HepG2 (cell line): Measurements from ENCODE around the gene TIGAR. TPM values are rescaled to one million over a fixed set of nuclear protein-coding genes. Genes with fewer than 3 reads are reported as not detected.

Experiments used
- ATAC-seq: fragments of 200-7000 bp; cut with Tn5 transposase; 3 replicates; pipeline ENCODE4 v1.9.1; 2020; ENCODE audit warnings: mild to moderate bottlenecking, moderate library complexity
- BruUV-seq: library from RNA; stranded (reverse); fragments of 400-500 nt; replicated peaks from 2 replicates; lab custom pipeline; 2021; lab: Mats Ljungman, UMichigan
- CTCF ChIA-PET: fragments of 300-600 bp; formaldehyde crosslinking; extraction: SDS; loops from one replicate; lab custom pipeline; 2021; ENCODE audit warnings: low total read pairs, inconsistent platforms, low intra/inter-chr PET ratio; lab: Yijun Ruan, JAX
- POLR2A ChIA-PET: fragments of 350-600 bp; sonication (Branson Sonifier 250); formaldehyde crosslinking; loops from one replicate; lab custom pipeline; 2020; ENCODE audit warnings: antibody characterized with exemption, inconsistent platforms; lab: Yijun Ruan, JAX
- DNase-seq: peaks from one replicate; pipeline ENCODE4 v3.0.0-alpha.2; 2015; ENCODE audit warnings: low spot score
- FAIRE-seq: peaks from 3 replicates; lab custom pipeline; 2011; peaks lifted over from hg19 to GRCh38; lab: Jason Lieb, UNC
- H2AFZ ChIP-seq: one replicate; pipeline ENCODE4 v1.6.1; 2011; ENCODE audit warnings: low read length, inconsistent platforms
- H3K27ac ChIP-seq: fragments of 300-600 bp; 3 replicates; pipeline ENCODE4 v1.8.0; 2011; ENCODE audit warnings: mixed run types, mild to moderate bottlenecking, mixed read lengths, low read length, inconsistent platforms; ENCODE audit not compliant: insufficient read depth; ENCODE audit errors: extremely low read length
- H3K27me3 ChIP-seq, 2 experiments: fragments of 200-600 bp in 1 of 2; 2 replicates in 1 of 2; 3 replicates in 1 of 2; pipeline versions ENCODE4 v1.6.0 to v1.8.0; 2011; ENCODE audit warnings: low read length in 2 of 2, mild to moderate bottlenecking in 2 of 2, moderate library complexity in 2 of 2, inconsistent platforms in 1 of 2; ENCODE audit not compliant: insufficient read depth in 2 of 2, control insufficient read depth in 1 of 2
- H3K36me3 ChIP-seq, 2 experiments: fragments of 200-600 bp in 1 of 2; replicated peaks in 1 of 2; 2 replicates in 1 of 2; 3 replicates in 1 of 2; pipeline versions ENCODE4 v1.5.1 to v1.8.0; 2011; ENCODE audit warnings: low read length in 2 of 2, inconsistent platforms in 1 of 2; ENCODE audit not compliant: insufficient read depth in 2 of 2, control insufficient read depth in 1 of 2
- H3K4me1 ChIP-seq: 2 replicates; pipeline ENCODE4 v1.5.1; 2012; ENCODE audit warnings: low read length, inconsistent platforms; ENCODE audit not compliant: insufficient read depth
- H3K4me2 ChIP-seq: 2 replicates; pipeline ENCODE4 v1.6.0; 2011; ENCODE audit warnings: low read depth, low read length, inconsistent platforms
- H3K4me3 ChIP-seq, 3 experiments: fragments of 200-600 bp in 1 of 3; sonication (generic), shearing (Covaris generic) in 1 of 3; replicated peaks in 1 of 3; 2 replicates each; pipeline ENCODE4 v1.5.1; 2011 to 2016; ENCODE audit warnings: low read length in 3 of 3, inconsistent platforms in 2 of 3, low read depth in 2 of 3, mild to moderate bottlenecking in 2 of 3, control low read depth in 1 of 3, mixed read lengths in 1 of 3; ENCODE audit not compliant: insufficient read depth in 1 of 3
- H3K79me2 ChIP-seq: one replicate; pipeline ENCODE4 v1.6.1; 2011; ENCODE audit warnings: low read length, inconsistent platforms; ENCODE audit not compliant: insufficient read depth
- H3K9ac ChIP-seq: 2 replicates; pipeline ENCODE4 v1.6.0; 2011; ENCODE audit warnings: mild to moderate bottlenecking, low read depth, low read length, inconsistent platforms; ENCODE audit not compliant: insufficient read depth
- H3K9me3 ChIP-seq: 2 replicates; pipeline ENCODE4 v1.5.1; 2012; ENCODE audit warnings: mild to moderate bottlenecking, low read length
- H4K20me1 ChIP-seq: 2 replicates; pipeline ENCODE4 v1.6.0; 2011; ENCODE audit warnings: inconsistent platforms, mild to moderate bottlenecking, low read length, moderate library complexity; ENCODE audit not compliant: insufficient read depth
- BHLHE40 ChIP-seq: IDR thresholded peaks from 2 replicates; pipeline ENCODE4 v1.6.1; 2011; ENCODE audit warnings: low read length, improper control_type of control experiment
- CEBPB ChIP-seq: IDR thresholded peaks from 2 replicates; pipeline ENCODE4 v1.6.1; 2011; ENCODE audit warnings: low read depth, low read length, improper control_type of control experiment, borderline replicate concordance
- CEBPG ChIP-seq: IDR thresholded peaks from 2 replicates; pipeline ENCODE4 v1.6.1; 2016
- SIX4 ChIP-seq: sonication (generic); formaldehyde crosslinking; IDR thresholded peaks from 2 replicates; pipeline ENCODE4 v1.4.0; 2020; ENCODE audit warnings: missing genetic modification reagents
- SMAD1 ChIP-seq: sonication (generic); formaldehyde crosslinking; IDR thresholded peaks from 2 replicates; pipeline ENCODE4 v1.4.0; 2020; ENCODE audit warnings: missing genetic modification reagents, low read depth, mild to moderate bottlenecking, borderline replicate concordance
- SPEN ChIP-seq: sonication (generic); formaldehyde crosslinking; IDR thresholded peaks from 2 replicates; pipeline ENCODE4 v1.5.1; 2020; ENCODE audit warnings: low read depth, mild to moderate bottlenecking, missing genetic modification reagents
- ZNF768 ChIP-seq: sonication (generic); formaldehyde crosslinking; IDR thresholded peaks from 2 replicates; pipeline ENCODE4 v1.4.0; 2020; ENCODE audit warnings: missing genetic modification reagents
- WGBS: methylation state at CpG from one replicate; pipeline ENCODE4 v1.1.6; 2017; ENCODE audit warnings: low lambda C conversion rate; 5-methylcytosine and 5-hydroxymethylcytosine counted together
- in situ Hi-C: cut with HindIII; loops from 2 replicates; pipeline ENCODE4 v1.10.0; 2017; ENCODE audit warnings: low pct_unique_long_range_greater_than_20kb; ENCODE audit not compliant: extremely low pct_ligation_motif_present
- intact Hi-C: fragments of 100-400 bp; cut with micrococcal nuclease; formaldehyde crosslinking; loops from one replicate; pipeline ENCODE4 v1.10.0; 2022; ENCODE audit not compliant: unreplicated experiment
- polyA plus RNA-seq, 8 experiments: library from polyadenylated mRNA; depleted of rRNA in 3 of 8; stranded (reverse) in 7 of 8; unstranded in 1 of 8; fragments of >200 nt; fragmentation: Illumina TruSeq in 4 of 8; extraction: Trizol in 4 of 8; gene quantifications; 2 replicates each; pipeline versions ENCODE4 v1.2.1 to v1.2.3, GENCODE V29; 2011 to 2016; ENCODE audit warnings: low read depth in 4 of 8, missing spikeins in 1 of 8, mixed read lengths in 1 of 8; ENCODE audit not compliant: insufficient read depth in 1 of 8
- total RNA-seq, 5 experiments: library from RNA; depleted of rRNA; stranded (reverse); fragments of >200 nt; fragmentation: Illumina TruSeq; extraction: Trizol; gene quantifications; 2 replicates each; pipeline ENCODE4 v1.2.3, GENCODE V29; 2016; ENCODE audit warnings: low read depth in 1 of 5
- TF ChIP-seq, protein P1 (sequence below): sonication (generic); formaldehyde crosslinking; IDR thresholded peaks from 2 replicates; pipeline ENCODE4 v1.4.0; 2020; ENCODE audit warnings: mild to moderate bottlenecking, missing genetic modification reagents

Gene TIGAR
- total and polyA plus RNA-seq, 2 of the 13 experiments (the other 11 are each of a cell fraction or from before 2014, with no cell fraction given), result 2.6 to 21.8 TPM

DNA sequence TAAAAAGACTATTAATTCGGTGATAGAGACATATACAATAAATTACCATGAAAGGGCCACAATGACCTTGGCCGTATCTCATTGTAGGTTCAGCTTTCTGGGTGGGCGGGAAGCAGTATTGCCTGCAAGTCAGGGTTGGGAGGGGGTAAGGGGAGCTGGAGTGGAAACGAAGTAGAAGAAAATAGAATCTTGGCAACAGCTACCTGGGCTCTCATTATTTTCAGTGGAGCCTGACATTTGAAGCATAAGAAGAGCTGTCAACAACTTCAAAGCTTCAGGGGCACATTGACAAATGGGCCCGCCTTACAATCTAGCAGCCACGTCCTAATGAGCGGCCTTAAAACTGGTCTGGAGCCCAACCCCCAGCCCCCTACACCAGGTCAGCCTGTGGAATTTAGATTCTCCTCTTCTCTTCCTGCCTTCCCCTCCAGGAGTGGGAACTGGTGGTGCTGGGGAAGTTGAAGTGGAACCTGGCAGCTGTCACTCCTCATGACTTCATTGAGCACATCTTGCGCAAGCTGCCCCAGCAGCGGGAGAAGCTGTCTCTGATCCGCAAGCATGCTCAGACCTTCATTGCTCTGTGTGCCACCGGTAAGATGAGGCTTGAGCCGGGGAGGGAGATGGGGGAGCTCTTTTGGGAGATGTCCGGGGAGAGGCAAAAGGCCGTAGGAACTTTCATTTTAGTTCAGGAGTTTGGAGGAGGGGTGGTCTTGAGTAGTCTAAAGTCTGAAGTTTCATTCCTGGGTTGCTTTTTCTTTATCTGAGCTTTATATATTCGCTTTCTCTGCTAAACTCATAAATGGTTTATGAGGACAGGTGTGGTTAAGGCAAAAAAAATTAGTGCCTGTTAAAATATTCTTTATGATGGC lies 42.5 kb upstream of the TIGAR start:
- ATAC-seq, result no peak
- TF ChIP-seq CEBPG, result peak; percentile 70
- peak; percentile 95 for TF ChIP-seq CEBPB
- TF ChIP-seq ZNF768 (CRISPR knock-in tag), result peak; percentile 76; the same call in 1 of the 2 replicates
- TF ChIP-seq SMAD1, result no peak
- TF ChIP-seq, protein P1, sequence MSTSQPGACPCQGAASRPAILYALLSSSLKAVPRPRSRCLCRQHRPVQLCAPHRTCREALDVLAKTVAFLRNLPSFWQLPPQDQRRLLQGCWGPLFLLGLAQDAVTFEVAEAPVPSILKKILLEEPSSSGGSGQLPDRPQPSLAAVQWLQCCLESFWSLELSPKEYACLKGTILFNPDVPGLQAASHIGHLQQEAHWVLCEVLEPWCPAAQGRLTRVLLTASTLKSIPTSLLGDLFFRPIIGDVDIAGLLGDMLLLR, result no peak
- no peak for DNase-seq
- FAIRE-seq, result no peak
- intact Hi-C loops, result loop anchor here (5.0 kb wide), 1 partner anchor 281 kb away; no protein-coding TSS in a partner anchor
- Histone ChIP-seq H3K4me3 (no peak overlapping the region), H2AFZ (no peak overlapping the region), H3K27ac (no peak overlapping the region), H3K9me3 (no peaks in the 10 kb centered on the region), H3K9ac (no peak overlapping the region), H3K79me2 (no peaks in the 10 kb centered on the region), H4K20me1 (no peaks in the 10 kb centered on the region; the same call in 1 of the 2 replicates), H3K27me3 (peaks cover 16 to 63% of the 10 kb centered on the region in 2 experiments), H3K4me2 (no peak overlapping the region), H3K4me1 (peaks cover 33% of the 10 kb centered on the region), H3K36me3 (no peaks in the 10 kb centered on the region)
- no TSS peak for BruUV-seq
- in situ Hi-C loops, result loop anchor here (5.0 to 10.0 kb wide), 5 partner anchors 171 to 974 kb away; no protein-coding TSS in a partner anchor
- 40% methylated on average over 14 of the region's 15 CpGs for WGBS
- CTCF ChIA-PET, result no interaction called here
- POLR2A ChIA-PET, result no interaction called here

DNA sequence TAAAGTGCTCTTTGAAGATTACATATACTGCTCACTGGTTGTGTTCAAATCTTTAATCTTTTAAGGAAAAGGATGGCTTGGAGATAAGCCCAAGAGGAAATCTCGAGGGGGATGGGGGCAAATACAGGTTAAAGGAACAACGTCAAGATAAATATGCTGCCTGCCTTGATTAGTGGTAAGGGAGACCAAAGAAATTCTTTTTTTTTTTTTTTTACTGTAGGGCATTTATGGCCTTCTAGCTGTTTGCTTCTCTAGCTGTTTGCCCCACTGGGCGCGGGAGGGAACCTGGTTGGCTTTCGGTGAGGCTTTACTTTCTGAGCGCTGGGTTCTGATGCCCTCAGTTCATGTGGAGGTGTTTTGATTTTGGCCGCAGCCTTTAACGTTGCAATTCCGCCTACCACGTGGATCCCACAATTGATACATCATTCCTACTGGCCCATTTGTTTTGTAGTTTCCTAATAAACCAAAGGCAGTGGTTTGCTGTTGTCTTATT lies 41.8 kb upstream of the TIGAR start:
- Histone ChIP-seq H3K27me3 (peaks cover 10 to 61% of the 10 kb centered on the region in 2 experiments; a peak in 4 of 5 replicates), H3K36me3 (no peaks in the 10 kb centered on the region), H2AFZ (no peak overlapping the region), H3K27ac (no peak overlapping the region), H4K20me1 (no peaks in the 10 kb centered on the region), H3K4me1 (peaks cover 26% of the 10 kb centered on the region), H3K9me3 (no peaks in the 10 kb centered on the region), H3K4me2 (no peak overlapping the region), H3K79me2 (no peaks in the 10 kb centered on the region), H3K9ac (no peak overlapping the region), H3K4me3 (no peak overlapping the region)
- 84% methylated on average over 10 of the region's 10 CpGs for WGBS
- TF ChIP-seq SIX4 (CRISPR knock-in tag) (no peak), BHLHE40 (no peak), SPEN (CRISPR knock-in tag) (no peak)
- no peak for DNase-seq
- in situ Hi-C loops, result loop anchor here (5.0 to 10.0 kb wide), 5 partner anchors 172 to 974 kb away; no protein-coding TSS in a partner anchor
- FAIRE-seq, result no peak
- POLR2A ChIA-PET, result no interaction called here
- BruUV-seq, result no TSS peak
- intact Hi-C loops, result loop anchor here (5.0 kb wide), 1 partner anchor 282 kb away; no protein-coding TSS in a partner anchor
- ATAC-seq, result no peak
- CTCF ChIA-PET, result no interaction called here
